Vagina (tissue), 2 donors: ENCODE data around the gene LCLAT1.

Experiments used
- POLR2A ChIP-seq, 2 donors: fragments of 450-650 bp; IDR thresholded peaks; one replicate each; pipeline ENCODE4 v1.6.1; 2017; ENCODE audit warnings: antibody characterized with exemption in 2 of 2, mild to moderate bottlenecking in 2 of 2, moderate library complexity in 2 of 2
- TF ChIP-seq, protein P1 (sequence below), 3 experiments: fragments of 450-650 bp in 2 of 3; fragments of 200-600 bp in 1 of 3; sonication (generic) in 1 of 3; IDR thresholded peaks; one replicate each; pipeline ENCODE4 v1.5.1; 2017 to 2019; ENCODE audit warnings: antibody characterized with exemption in 3 of 3, mild to moderate bottlenecking in 2 of 3, moderate library complexity in 2 of 3

DNA sequence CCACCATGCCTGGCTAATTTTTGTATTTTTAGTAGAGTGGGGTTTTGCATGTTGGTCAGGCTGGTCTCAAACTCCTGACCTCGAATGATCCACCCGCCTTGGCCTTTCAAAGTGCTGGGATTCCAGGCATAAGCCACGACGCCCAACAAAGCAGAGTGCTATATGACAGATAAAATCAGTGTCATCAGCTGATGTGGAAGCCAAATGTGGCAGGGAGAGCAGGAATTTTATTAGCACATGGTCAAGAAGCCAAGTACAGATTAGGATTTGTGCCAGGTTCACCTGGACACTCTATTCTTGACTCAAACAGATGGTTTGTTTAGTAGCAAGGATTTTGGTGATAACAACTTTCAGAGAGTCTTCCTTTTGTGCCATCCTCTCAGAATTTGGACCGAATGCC is 62.7 kb downstream of the LCLAT1 start:
- TF ChIP-seq, protein P1, sequence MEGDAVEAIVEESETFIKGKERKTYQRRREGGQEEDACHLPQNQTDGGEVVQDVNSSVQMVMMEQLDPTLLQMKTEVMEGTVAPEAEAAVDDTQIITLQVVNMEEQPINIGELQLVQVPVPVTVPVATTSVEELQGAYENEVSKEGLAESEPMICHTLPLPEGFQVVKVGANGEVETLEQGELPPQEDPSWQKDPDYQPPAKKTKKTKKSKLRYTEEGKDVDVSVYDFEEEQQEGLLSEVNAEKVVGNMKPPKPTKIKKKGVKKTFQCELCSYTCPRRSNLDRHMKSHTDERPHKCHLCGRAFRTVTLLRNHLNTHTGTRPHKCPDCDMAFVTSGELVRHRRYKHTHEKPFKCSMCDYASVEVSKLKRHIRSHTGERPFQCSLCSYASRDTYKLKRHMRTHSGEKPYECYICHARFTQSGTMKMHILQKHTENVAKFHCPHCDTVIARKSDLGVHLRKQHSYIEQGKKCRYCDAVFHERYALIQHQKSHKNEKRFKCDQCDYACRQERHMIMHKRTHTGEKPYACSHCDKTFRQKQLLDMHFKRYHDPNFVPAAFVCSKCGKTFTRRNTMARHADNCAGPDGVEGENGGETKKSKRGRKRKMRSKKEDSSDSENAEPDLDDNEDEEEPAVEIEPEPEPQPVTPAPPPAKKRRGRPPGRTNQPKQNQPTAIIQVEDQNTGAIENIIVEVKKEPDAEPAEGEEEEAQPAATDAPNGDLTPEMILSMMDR (IDR thresholded peaks at IDR 0.05), result no peak
- no peak for TF ChIP-seq POLR2A (IDR thresholded peaks at IDR 0.05)
